Stimulated activated CD4-positive, alpha-beta T cell treated with anti-CD3 and anti-CD28 coated beads, Interleukin-12 subunit alpha, Interleukin-12 subunit beta, amount 100 ng/mL, for 48 hours (primary cell): ENCODE measurements around the gene WARS2.
"Not testable (repeated sequence)": the region's sequence is repeated elsewhere in the genome, so short reads cannot be mapped to it uniquely, and the experiment has no call there.

Experiments
- DNase-seq, 3 donors: peaks; one replicate each; pipeline ENCODE4 v3.0.0-alpha.2; 2020; ENCODE audit warnings: low read depth in 2 of 3, low spot score in 1 of 3

The WARS2 gene

DNA sequence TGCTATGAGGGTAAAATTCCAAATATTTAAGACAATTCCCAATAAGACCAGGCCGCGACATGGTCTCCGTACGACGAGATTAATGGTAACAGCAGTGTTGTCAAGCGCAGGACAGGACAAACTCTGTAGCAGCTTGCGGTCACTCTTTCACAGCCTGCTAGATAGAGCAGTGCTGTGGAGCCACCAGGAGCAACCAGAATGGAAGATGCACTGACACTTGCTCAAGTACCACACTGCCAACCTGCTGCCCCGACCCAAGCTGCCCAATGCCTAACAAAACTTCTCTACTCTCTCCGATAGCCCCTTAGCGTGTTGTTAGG lies 636 bp downstream of the WARS2 start:
- no peak for DNase-seq

DNA sequence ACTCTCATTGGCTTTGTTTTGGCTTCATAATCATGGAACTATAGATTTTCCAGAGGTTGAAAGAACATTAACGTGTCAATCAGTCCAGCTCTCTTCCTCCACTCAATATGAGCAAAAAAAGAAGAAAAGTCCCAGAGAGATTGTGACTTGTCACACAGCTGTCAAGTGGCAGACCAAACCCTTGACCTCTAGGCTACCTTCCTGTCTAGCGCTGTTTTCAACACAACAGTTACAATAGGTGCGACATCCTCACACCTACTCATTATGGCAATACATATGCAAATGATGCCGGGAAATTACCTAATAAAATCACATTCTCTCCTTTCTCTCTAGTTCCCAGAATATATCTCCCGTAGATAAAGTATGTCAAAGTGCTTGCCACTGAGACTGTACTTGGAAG lies 1.1 kb downstream of the WARS2 start:
- DNase-seq: peak in 1 of 3 donors; percentile 29

DNA sequence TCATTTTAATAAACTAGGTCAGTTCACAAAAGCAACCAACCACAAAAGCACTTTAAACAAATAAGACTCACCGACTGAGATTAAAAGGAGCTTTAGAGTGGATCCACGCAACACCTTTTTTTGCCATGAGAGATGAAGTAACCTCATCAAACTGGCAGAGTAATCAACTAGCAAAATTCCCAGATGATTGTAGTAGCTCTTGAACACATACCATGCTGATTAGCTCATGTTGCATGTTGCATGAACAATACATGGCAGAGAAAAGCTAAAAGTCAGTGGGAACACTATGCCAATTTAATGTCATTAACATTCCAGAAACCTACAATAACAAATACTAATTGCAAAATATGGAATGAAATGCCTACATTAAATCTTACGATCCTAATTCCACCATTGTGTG lies 4.1 kb downstream of the WARS2 start:
- no peak for DNase-seq

DNA sequence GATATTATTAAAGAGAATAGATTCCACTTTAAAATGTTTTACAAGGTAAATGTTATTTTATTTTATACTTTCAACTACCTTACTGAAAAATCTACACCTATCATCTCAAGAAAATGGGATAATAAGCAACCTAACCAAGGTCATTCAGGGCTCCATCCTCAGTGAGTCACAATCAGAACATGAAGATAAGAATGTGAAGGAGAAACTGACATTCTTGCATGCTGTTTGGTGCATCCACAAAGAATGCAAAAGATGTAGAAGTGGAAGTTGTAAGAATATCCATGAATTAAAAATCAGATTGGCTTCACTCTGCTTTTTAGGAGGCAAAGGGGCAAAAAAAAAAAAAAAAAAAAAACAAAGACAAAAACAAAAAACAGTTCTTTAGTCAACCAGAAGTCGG lies 6.5 kb downstream of the WARS2 start:
- no peak for DNase-seq

DNA sequence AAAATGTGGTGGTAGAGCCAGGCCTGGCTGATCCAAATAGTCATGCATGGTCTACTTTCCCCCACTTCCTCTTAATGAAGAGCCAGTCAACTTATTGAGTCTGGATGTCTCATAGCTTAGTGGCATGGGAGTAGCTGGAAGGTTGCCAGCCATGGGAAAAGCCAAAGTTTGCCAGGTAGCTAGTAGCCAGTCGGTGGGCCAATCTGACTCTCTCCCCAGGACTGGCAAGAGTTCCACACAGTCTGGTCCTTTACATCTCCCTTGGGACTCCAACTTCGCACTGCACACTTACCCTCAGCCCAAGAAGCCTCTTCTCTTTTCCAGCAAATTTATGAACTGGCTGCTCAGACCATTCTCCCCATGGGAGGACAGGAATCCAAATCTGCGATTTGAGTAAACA lies 8.3 kb downstream of the WARS2 start:
- DNase-seq: no peak

DNA sequence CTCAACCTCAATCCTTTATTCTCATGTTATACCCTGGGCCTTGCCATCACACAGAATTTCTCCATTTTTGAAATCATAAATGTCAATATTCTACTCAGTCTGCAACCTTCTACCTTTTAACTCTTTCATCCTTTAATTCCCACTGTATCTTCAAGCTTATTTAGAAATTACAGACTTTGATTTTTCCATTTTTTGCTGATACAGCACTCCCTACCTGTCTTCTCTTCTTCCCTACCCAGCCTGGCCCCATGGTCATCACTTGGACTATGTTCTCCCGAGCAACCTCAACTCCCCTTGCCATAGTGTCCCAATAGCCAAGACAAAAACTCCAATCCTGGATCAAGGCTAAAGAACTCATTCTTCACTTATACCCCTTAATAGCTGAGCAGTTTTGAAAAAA lies 14.6 kb downstream of the WARS2 start:
- no peak for DNase-seq

DNA sequence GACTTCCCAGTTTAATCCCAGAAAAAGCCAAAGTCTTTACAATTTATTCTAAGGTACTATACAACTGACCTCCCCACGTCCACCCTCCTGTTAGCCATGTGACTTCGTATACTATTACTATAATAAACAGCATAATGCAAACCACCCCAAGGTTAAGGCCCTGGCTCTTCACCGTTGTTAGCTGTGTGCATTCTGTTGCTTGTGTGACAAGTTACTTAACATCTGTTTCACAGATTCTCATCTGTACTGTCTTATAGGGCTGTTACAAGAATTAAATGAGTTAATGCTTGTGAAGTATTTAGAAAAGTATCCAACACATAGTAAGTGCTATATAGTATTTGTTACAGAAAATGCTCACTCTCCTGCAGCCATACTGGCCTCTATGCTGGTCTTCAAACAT lies 15.7 kb downstream of the WARS2 start:
- DNase-seq: no peak

DNA sequence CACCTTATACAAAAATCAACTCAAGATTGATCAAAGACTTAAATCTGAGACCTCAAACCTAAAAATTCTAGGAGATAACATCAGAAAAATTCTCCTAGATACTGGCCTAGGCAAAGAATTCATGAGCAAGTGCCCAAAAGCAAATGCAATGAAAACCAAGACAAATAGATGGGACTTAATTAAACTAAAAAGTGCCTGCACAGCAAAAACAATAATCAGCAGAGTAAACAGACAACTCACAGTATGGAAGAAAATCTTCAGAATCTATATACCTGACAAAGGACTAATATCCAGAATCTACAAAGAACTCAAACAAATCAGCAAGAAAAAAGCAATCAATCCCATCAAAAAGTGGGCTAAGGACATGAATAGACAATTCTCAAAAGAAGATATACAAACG lies 18.6 kb downstream of the WARS2 start:
- not testable (repeated sequence) for DNase-seq

DNA sequence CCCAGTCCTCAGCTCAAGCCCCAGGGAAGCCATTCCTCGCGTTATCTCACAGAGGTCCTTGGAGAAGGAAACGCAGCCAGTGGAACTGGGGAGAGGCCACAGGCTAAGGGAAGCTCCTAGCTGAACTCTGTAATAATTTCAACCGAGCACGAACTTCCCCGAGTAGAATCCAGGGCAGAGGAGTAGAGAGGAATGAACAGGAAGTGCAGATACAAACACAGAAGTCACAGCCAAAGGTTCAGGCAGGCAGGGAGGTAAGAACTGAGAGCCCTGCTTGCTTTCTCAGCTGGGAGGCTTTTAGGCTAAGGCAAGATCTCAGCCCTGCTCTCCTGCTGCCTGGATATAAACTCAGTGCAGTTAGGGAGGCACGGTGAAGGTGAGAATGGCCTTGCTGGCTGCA lies 23.7 kb downstream of the WARS2 start:
- no peak for DNase-seq

DNA sequence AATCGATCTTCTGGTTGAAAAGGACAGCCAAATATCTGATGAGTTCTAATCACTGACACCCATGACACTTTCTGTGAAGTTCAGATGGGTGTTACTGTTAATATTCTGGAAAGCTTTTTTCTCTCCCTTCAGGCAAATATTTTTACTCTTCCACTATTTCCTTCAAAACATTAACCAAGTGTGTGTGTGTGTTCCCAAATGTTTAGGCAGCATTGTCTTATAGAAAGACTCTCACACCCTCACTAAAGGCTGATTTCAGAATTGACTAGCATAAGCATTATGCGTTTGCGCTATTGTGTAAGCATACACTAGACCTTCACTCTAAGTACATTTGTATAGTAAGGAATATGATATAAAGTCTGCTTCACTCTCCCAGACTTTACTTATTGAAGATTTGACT lies 24.7 kb downstream of the WARS2 start:
- DNase-seq: no peak

DNA sequence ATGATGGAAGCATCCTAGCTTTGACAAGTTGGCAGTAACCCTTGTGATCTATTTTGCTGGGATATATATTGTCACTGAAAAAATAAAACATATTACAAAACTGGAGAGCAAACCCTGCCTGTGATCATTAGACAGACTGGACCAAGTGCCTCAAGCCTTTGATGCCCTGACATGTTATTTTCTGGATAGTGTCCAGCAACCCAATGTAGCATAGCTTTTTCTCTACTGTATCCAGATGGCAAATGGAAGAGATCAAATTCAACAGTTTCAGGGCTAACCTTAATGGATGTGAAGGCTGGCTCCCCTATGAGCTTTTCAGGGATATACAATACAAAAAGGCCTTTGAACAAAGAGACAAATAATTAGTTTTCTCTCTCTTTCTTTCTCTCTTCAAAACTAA lies 25.1 kb downstream of the WARS2 start:
- DNase-seq: no peak

DNA sequence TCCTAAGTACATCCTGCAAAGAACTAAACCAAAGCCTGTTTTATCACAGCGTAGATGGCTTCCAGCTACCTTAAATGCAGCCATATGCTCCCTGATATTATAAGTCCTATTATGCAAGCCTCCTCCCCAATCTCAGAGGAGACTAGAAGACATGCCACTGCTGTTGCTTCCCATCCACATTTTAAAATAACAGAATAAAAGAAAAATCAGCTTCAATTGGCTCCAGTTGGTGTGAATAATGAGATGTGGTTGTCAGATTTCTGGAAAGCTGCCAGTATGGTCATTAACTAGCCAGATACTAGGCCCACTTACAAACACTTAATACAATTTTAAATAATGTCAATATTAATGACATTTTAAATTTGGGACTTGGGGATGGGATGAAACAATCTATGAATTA lies 25.7 kb downstream of the WARS2 start:
- DNase-seq: no peak

DNA sequence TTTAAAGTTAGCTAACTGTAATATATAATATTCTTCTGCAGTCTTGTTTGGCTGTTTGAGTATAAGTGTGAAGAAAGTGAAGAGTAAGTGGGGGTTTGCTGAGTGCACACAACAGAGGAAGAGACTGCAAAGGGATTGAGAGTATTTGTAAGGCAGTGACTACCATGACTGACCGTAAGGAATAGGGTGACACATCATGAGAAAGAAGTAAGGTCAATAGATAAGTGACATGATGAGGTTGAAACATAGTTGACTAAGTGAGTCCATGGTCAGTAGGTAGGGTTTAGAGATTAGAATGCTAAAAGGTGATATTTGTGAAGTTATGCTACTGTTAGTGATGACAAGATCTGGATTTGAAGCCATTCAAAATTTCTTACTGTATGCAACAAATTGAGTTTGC lies 27.7 kb downstream of the WARS2 start:
- no peak for DNase-seq

DNA sequence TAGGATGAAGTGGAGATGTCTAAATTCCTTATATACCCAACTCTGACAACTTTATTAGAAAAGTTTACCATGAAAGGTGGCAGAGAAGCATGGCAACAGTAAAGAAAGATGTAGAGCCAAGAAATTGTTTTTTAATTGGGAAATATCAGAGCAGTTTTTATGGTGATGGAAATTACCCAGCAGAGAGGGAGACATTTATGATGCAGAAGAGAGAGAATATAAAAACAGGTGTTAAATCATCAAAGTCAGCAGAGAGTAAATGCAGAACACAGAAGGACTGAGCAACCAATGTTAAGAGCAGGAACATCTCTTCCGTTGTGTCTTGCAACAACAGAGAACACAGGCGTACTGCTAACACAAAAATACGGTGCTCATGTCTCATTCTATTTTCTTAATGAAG lies 28.2 kb downstream of the WARS2 start:
- DNase-seq: no peak

DNA sequence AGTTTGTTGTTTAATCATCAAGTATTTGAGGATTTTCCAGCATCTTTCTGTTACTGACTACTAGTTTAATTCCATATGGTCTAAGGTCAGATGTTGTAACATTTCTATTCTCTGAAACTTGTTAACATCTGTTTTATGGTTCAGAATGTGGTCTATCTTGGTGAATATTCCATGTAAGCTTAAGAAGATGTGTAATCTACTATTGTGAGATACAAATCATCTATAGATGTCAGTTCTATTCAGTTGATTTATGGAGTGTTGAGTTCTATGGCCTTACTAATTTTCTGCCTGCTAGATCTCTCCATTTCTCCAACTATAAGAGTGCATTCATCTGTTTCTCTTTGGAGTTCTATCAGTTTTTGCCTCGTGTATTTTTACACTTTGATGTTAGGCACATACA lies 31.5 kb downstream of the WARS2 start:
- DNase-seq: no peak

DNA sequence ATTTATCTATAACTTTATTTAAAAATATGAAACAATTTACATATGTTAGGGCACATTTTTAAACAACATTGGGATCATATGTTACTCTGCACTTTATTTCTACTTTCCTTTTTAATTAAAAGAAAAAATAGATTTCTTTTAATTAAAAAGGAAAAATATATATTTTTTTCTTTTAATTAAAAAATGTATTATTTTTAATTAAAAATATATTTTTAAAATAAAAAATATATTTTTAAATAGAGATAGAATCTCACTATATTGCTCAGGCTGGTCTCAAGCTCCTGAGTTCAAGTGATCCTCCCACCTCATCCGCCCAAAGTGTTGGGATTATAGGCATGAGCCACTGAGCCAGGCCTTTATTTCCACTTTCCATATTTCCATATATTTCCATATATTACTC lies 36.7 kb downstream of the WARS2 start:
- no peak for DNase-seq

DNA sequence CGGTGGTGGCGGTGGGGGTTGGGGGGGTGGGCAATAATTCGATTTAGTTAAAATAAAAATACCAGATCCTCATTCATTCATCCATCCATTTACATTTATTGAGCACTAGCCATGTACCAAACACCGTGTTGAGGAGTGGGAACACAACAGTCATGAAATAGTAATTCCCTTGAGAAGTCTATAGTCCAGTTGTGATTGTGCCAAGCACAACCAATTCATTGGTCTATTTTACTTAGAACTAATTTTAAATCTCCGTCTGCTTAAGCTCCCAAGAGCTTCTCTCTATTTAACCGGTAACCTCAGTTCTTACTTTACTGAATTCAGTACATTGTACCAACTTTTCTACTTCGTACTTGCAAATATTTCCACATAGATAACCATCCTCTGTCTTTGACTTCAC lies 38.4 kb downstream of the WARS2 start:
- DNase-seq: no peak

DNA sequence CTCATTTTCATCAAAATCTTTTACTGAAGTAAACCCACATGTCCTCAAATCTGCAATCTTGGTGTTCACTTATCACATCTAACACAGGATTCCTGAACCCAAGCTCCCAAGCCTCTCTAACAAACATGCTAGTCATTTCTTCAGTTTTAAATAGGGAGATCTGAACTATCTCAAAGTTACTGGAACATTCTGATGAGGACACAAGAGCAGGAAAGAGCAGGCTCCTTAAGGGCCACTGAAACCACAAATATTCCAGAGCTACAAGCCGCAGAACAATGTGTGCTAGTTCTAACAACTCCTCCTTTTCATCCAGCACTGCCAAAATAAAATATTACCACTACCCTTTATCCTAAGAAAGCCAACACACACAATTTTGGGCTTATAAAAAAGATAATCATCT lies 38.9 kb downstream of the WARS2 start:
- no peak for DNase-seq

DNA sequence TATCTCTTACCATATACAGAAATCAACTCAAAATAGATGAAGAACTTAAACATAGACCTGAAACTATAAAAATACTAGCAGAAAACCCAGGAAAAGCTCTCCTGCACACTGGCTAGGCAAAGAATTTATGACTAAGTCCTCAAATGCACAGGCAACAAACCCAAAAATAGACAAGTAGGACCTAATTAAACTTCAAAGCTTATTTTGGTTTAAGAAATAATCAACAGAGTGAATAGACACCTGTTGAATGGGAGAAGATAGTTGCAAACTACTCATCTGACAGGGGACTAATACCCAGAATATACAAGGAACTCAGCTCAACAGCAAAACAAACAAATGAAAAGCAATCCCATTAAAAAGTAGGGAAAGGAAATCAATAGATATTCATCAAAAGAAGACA lies 40.7 kb downstream of the WARS2 start:
- DNase-seq: no peak

DNA sequence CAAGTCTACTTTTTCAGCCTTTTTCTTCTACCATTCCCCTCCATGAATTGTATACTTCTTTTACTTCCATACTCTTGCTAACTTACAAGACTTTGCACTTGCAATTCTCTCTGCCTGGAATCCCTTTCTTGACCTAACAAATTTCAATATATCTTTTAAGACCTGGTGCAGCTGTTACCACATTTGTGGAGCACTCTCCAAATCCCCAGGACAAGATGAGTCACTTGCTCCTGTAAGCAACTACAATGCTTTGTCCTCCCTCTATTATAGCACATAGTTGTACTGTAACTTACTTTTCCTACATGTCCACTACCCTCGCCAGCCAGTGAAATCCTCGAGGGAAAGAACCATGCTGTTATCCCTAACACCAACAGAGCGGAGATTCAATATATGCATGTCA lies 43.1 kb downstream of the WARS2 start:
- DNase-seq: no peak

DNA sequence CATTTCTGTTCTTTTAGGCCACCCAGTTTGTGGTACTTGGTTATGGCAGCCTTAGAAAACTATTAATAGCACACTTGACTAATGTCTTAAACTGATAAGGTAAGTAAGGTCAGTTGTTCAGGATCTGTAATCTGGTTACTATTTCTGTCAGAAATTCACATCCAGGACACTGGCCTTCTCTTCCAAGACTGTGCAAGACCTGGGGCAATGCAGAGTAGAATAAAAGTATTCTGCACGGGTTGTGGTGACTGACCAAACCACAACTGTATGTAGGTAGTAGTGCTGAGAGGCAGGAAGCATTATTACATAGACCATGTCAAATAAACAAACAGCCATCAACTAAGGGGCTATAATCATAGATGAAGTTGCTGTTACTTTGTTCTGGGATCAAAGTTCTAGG lies 46.7 kb downstream of the WARS2 start:
- DNase-seq: no peak

DNA sequence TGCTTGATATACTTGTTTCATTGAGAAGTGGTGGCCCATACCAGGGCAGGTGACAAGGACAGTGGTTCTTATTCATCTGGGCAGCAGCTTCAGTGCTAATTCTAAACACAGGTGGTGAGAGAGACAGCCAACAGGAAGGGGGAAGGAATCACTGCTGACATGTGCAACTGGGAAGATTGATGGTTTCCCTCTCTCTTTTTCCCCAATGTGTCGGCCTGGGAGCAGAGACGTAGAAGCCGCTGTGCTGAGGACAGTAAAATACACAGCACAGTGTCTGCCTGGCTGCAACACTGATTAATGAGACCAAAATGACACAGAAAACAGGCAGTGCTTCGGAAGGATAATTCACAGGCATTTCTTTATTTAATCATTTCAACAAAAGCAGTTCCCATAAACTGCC lies 48.8 kb downstream of the WARS2 start:
- no peak for DNase-seq

DNA sequence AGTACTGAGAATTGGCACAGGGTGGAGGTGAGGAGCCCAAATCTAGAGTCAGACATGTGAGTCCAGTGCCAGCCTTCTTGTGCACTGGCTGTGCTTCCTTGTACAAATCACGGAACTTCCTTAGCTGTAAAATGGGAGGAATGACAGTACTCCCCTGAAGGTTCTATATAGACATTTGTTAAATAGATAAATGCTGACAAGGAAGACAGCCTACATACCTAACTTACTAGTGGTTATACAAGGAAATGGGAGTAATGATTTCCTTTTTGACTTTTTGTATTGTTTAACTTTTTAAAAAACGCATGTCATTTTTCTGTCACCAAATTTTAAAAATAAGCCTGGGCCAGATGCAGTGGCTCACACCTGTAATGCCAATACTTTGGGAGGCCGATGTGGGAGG lies 50.2 kb downstream of the WARS2 start:
- no peak for DNase-seq

DNA sequence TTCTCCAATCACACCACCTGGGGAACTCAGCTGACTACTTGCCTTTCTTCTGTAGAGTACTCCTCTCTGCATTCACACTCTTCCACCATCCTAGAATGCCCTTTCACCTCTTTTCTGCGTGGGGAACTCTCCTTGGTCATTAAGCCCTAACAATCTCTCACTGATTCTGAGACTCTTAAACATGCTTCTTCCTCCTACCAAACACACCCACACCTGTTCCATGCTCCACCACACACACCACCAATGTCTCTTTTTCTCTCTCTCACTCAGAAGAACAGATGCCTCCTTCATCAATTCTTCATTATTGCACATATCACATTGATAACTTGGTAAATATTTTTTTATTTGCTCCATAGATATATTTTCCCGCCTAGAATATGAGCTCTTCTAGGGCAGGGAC lies 53.6 kb downstream of the WARS2 start:
- DNase-seq: no peak

DNA sequence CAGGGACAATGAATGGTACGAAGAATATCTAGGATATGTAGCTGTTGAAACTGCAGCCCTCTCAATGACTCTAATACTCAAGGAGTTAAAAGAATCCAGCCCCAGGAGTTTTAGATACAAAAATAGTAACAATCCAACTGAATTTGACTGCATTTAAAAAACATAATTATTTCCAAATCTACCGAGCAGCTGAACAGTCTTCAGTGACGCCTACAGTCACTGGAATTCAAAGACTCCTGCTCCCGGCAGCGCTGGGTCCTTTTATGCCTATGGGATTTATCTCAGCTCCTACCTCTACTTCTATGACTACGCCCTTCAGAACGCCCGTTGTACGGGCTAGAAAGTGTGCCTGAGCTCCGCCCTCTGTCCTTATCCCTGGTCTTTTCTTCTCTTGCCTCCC lies 55.7 kb downstream of the WARS2 start:
- no peak for DNase-seq
